Gastroesophageal sphincter (tissue), 4 donors: ENCODE measurements around the gene TRPM6. TPM values are rescaled to one million over a fixed set of nuclear protein-coding genes. Genes with fewer than 3 reads are reported as not detected.

Experiments
- ATAC-seq: fragments of 150-250 bp; one replicate; pipeline ENCODE4 v1.9.1; 2016; ENCODE audit warnings: mild to moderate bottlenecking, moderate library complexity
- H3K27ac ChIP-seq, 4 donors: fragments of 200-600 bp; sonication (generic) in 3 of 4; 1 replicate in 3 of 4; 2 replicates in 1 of 4; pipeline ENCODE4 v1.5.1; 2016 to 2019
- H3K27me3 ChIP-seq: fragments of 200-600 bp; sonication (generic); one replicate; pipeline ENCODE4 v1.5.1; 2019
- H3K36me3 ChIP-seq, 2 donors: fragments of 200-600 bp; sonication (generic); one replicate each; pipeline ENCODE4 v1.5.1; 2019; ENCODE audit warnings: control low read depth in 1 of 2
- H3K4me1 ChIP-seq, 3 donors: fragments of 200-600 bp; sonication (generic); 1 replicate in 2 of 3; 2 replicates in 1 of 3; pipeline ENCODE4 v1.5.1; 2016 to 2019; ENCODE audit warnings: control low read depth in 2 of 3
- H3K4me3 ChIP-seq, 2 donors: fragments of 200-600 bp; sonication (generic); one replicate each; pipeline ENCODE4 v1.5.1; 2019; ENCODE audit warnings: mild to moderate bottlenecking in 1 of 2, moderate library complexity in 1 of 2
- H3K9me3 ChIP-seq, 3 donors: fragments of 200-600 bp; sonication (generic); one replicate each; pipeline ENCODE4 v1.5.1; 2017 to 2019; ENCODE audit warnings: control low read depth in 2 of 3
- EP300 ChIP-seq: sonication (generic); formaldehyde crosslinking; IDR thresholded peaks from one replicate; pipeline ENCODE4 v1.6.1; 2017; ENCODE audit warnings: antibody characterized with exemption, mild to moderate bottlenecking
- POLR2A ChIP-seq, 2 donors: fragments of 450-650 bp; IDR thresholded peaks; one replicate each; pipeline ENCODE4 v1.6.1; 2017; ENCODE audit warnings: antibody characterized with exemption in 2 of 2, mild to moderate bottlenecking in 2 of 2, moderate library complexity in 1 of 2
- POLR2AphosphoS5 ChIP-seq: sonication (generic); formaldehyde crosslinking; IDR thresholded peaks from one replicate; pipeline ENCODE4 v1.6.1; 2017; ENCODE audit warnings: antibody characterized with exemption
- WGBS, 2 donors: methylation state at CpG; one replicate each; pipeline ENCODE4 v1.1.5; 2018; ENCODE audit warnings: low coverage in 1 of 2; 5-methylcytosine and 5-hydroxymethylcytosine counted together
- total RNA-seq, 4 donors: library from RNA; depleted of rRNA; stranded (reverse); fragments of >200 nt; gene quantifications; one replicate each; pipeline ENCODE4 v1.1.0, GENCODE V29; 2016
- TF ChIP-seq, protein P1 (sequence below), 4 experiments: fragments of 200-600 bp in 2 of 4; fragments of 450-650 bp in 2 of 4; sonication (generic) in 1 of 4; IDR thresholded peaks; one replicate each; pipeline ENCODE4 v1.5.1; 2017 to 2019; ENCODE audit warnings: antibody characterized with exemption in 4 of 4, mild to moderate bottlenecking in 2 of 4, moderate library complexity in 2 of 4

Gene TRPM6
- total RNA-seq, 4 donors from 2014 or later: 0.27 to 1.1 (median 0.79) TPM

DNA sequence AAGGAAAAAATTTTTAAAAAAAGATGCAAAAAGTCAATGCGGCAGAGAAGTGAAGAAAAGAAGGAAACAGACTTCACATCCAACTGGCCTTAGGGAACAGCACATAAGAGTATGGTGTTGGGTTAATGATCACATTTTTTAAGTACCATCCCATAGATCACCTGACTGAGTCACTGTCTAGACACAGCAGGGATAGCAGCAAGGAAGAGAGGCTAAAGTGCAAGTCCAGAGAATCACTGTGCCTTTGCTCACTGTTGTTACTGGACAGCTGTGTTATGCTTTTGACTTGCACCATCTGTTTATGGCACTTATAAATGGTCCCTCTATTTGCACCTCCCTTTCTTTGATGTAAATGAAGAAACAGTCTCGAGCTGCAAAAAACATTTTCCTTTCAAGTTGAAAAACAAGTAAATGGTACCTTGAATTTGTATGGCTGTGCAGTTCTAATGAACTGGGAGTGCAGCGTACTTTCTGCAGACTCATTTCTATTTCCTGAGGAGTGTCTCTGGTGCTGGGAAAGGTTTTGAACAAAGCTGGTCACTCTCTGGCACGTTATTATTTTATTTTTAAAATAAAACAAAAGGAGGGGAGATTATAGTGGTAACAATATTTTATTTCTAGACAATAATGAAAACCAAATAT is 84.2 kb downstream of the TRPM6 start:
- no peak for ATAC-seq
- Histone ChIP-seq H3K27ac (no peak overlapping the region), H3K9me3 (no peaks in the 10 kb centered on the region), H3K27me3 (no peaks in the 10 kb centered on the region), H3K36me3 (no peaks in the 10 kb centered on the region), H3K4me3 (no peak overlapping the region), H3K4me1 (no peaks in the 10 kb centered on the region)
- TF ChIP-seq POLR2AphosphoS5: no peak
- TF ChIP-seq, protein P1, sequence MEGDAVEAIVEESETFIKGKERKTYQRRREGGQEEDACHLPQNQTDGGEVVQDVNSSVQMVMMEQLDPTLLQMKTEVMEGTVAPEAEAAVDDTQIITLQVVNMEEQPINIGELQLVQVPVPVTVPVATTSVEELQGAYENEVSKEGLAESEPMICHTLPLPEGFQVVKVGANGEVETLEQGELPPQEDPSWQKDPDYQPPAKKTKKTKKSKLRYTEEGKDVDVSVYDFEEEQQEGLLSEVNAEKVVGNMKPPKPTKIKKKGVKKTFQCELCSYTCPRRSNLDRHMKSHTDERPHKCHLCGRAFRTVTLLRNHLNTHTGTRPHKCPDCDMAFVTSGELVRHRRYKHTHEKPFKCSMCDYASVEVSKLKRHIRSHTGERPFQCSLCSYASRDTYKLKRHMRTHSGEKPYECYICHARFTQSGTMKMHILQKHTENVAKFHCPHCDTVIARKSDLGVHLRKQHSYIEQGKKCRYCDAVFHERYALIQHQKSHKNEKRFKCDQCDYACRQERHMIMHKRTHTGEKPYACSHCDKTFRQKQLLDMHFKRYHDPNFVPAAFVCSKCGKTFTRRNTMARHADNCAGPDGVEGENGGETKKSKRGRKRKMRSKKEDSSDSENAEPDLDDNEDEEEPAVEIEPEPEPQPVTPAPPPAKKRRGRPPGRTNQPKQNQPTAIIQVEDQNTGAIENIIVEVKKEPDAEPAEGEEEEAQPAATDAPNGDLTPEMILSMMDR (IDR thresholded peaks at IDR 0.05): no peak
- no peak for TF ChIP-seq POLR2A (IDR thresholded peaks at IDR 0.05)
- TF ChIP-seq EP300: no peak
- 55 to 57% methylated on average over 3 to 4 of the region's 4 CpGs for WGBS, 2 donors

DNA sequence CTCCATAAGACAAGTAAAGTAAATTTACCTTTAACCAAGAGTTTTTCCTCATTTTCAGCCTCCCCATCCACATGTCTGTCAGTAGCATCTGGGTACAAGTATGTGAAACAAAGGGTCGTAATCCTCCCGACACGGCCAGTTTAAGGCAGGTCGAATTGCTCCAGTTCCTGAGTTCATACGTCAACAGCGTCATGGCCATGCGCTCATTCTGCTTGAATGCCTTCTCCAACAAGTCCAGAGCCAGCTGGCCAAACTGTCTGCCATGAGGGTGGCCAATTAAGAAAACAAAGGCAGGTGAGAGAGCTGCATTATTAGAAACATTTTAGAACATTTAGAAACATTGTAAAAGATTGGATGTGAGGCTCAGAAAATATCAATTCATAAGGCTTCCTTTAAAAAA is 87.5 kb downstream of the TRPM6 start:
- TF ChIP-seq, protein P1 (IDR thresholded peaks at IDR 0.05): no peak
- TF ChIP-seq EP300 (no peak), POLR2AphosphoS5 (no peak), POLR2A (IDR thresholded peaks at IDR 0.05) (no peak)
- Histone ChIP-seq H3K36me3 (no peaks in the 10 kb centered on the region), H3K9me3 (no peaks in the 10 kb centered on the region), H3K27ac (no peak overlapping the region), H3K4me1 (no peaks in the 10 kb centered on the region), H3K4me3 (no peak overlapping the region), H3K27me3 (no peaks in the 10 kb centered on the region)
- WGBS, 2 donors: 64 to 70% methylated on average over 4 to 7 of the region's 7 CpGs
- no peak for ATAC-seq

DNA sequence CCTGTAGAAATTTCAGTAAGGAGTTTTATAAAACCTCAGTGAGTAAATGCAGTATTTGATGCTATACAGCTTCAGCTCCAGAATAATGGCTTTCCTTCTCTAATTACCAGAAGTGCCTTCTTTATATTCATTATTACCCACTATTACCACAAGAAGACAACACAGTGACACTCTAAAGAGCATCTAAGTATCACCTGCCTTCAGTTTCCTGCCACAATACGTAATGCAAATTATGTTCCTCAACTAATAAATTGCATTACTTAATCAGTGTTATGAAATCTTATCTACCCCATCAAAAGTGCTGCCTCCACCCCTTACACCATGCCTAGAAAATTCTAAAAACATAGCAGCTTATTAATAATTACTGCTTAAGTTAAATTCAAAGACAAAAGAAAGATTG is 91.9 kb downstream of the TRPM6 start:
- Histone ChIP-seq H3K27ac (no peak overlapping the region), H3K4me1 (no peaks in the 10 kb centered on the region), H3K27me3 (no peaks in the 10 kb centered on the region), H3K4me3 (no peak overlapping the region), H3K36me3 (no peaks in the 10 kb centered on the region), H3K9me3 (no peaks in the 10 kb centered on the region)
- ATAC-seq: no peak
- WGBS, 2 donors: 22 to 53% methylated on average over 1 of the region's 1 CpG
- TF ChIP-seq POLR2A (IDR thresholded peaks at IDR 0.05) (no peak), POLR2AphosphoS5 (no peak), EP300 (no peak)
- TF ChIP-seq, protein P1 (IDR thresholded peaks at IDR 0.05): no peak

DNA sequence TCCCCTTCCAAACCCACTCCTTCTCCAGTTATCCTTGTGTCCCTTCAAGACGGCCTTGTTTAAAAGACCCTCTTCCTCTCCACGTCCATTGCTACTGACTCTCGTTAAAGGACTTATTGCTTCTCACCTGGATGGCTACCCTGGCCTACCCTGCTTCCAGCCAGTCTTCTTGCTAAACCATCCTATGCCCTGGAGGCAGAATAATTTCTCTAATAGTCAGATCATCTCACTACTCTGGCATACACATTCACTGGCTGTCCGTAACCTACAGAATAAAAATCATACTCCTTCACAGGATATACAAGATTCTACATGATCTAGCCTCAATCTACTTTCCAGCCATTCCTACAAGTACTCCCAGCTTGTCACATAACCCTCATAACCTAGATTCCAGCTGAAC is 92.6 kb downstream of the TRPM6 start:
- Histone ChIP-seq H3K4me3 (no peak overlapping the region), H3K27ac (no peak overlapping the region), H3K4me1 (no peaks in the 10 kb centered on the region), H3K27me3 (no peaks in the 10 kb centered on the region), H3K36me3 (no peaks in the 10 kb centered on the region), H3K9me3 (no peaks in the 10 kb centered on the region)
- no peak for TF ChIP-seq POLR2AphosphoS5
- TF ChIP-seq, protein P1 (IDR thresholded peaks at IDR 0.05): no peak
- no peak for TF ChIP-seq EP300
- TF ChIP-seq POLR2A (IDR thresholded peaks at IDR 0.05): no peak
- no peak for ATAC-seq
- WGBS, 2 donors: 88 to 97% methylated on average over 4 of the region's 4 CpGs

DNA sequence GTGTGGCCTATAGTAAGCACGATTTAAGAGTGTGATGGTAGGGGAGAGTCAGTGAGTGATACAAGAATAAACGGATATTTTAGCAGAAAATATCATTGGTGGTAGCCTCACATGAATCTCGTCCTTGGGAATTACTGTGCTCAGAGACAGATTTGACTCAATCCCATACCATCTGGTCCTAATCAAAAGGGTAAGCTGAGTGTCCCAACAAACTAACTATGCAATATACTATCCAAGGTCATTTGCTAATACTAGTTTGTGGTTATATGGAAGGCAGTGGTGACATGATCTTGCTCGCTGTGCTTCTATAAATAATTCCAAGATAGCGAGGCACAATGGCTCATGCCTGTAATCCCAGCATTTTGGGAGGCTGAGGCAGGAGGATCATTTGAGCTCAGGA is 103.2 kb downstream of the TRPM6 start:
- Histone ChIP-seq H3K27ac (no peak overlapping the region), H3K9me3 (no peaks in the 10 kb centered on the region), H3K36me3 (no peaks in the 10 kb centered on the region), H3K27me3 (peaks cover 5% of the 10 kb centered on the region), H3K4me3 (no peak overlapping the region), H3K4me1 (no peaks in the 10 kb centered on the region)
- WGBS, 2 donors: 70 to 74% methylated on average over 5 of the region's 5 CpGs
- no peak for ATAC-seq
- TF ChIP-seq POLR2A (IDR thresholded peaks at IDR 0.05): no peak
- TF ChIP-seq, protein P1 (IDR thresholded peaks at IDR 0.05): no peak
- no peak for TF ChIP-seq POLR2AphosphoS5
- no peak for TF ChIP-seq EP300
